H1 (cell line): Measurements from ENCODE around the gene ABL1. TPM values are rescaled to one million over a fixed set of nuclear protein-coding genes. Genes with fewer than 3 reads are reported as not detected.
A peak's percentile ranks its signal among the peaks of the same experiment; 100 is the strongest.

Experiments used
- CTCF ChIA-PET: fragments of 300-600 bp; sonication (Branson Sonifier 250); formaldehyde crosslinking; loops from one replicate; lab custom pipeline; 2021; ENCODE audit not compliant: partially characterized antibody; lab: Charles Lee
- POLR2A ChIA-PET: fragments of 300-600 bp; sonication (Branson Sonifier 250); formaldehyde crosslinking; loops from one replicate; lab custom pipeline; 2021; ENCODE audit warnings: inconsistent platforms; ENCODE audit not compliant: partially characterized antibody; lab: Charles Lee
- DNase-seq, 2 experiments: peaks; one replicate each; pipeline versions ENCODE4 v3.0.0 to v3.0.0-alpha.2; 2010 to 2022; ENCODE audit warnings: low spot score in 2 of 2, low read depth in 1 of 2, mixed read lengths in 1 of 2
- FAIRE-seq: peaks from 2 replicates; lab custom pipeline; 2011; peaks lifted over from hg19 to GRCh38; lab: Jason Lieb, UNC
- H2AFZ ChIP-seq: 2 replicates; pipeline ENCODE4 v1.8.1; 2012; ENCODE audit warnings: low read length, inconsistent platforms
- H2AK5ac ChIP-seq: 2 replicates; pipeline ENCODE4 v1.6.1; 2013; ENCODE audit warnings: low read depth, low read length
- H2BK120ac ChIP-seq: replicated peaks from 2 replicates; pipeline ENCODE3; 2013; ENCODE audit warnings: low read depth, low read length, inconsistent platforms
- H2BK12ac ChIP-seq: 2 replicates; pipeline ENCODE4 v1.6.1; 2013; ENCODE audit warnings: low read depth, low read length
- H2BK15ac ChIP-seq: 2 replicates; pipeline ENCODE4 v1.6.1; 2013; ENCODE audit warnings: low read length
- H2BK20ac ChIP-seq: 2 replicates; pipeline ENCODE4 v1.6.1; 2013; ENCODE audit warnings: low read length
- H2BK5ac ChIP-seq: 2 replicates; pipeline ENCODE4 v1.6.1; 2013; ENCODE audit warnings: low read depth, low read length
- H3K14ac ChIP-seq: 2 replicates; pipeline ENCODE4 v1.6.1; 2013; ENCODE audit warnings: inconsistent platforms; ENCODE audit not compliant: insufficient read length
- H3K18ac ChIP-seq: 2 replicates; pipeline ENCODE4 v1.6.1; 2013; ENCODE audit warnings: low read length; ENCODE audit errors: extremely low read depth
- H3K23ac ChIP-seq: 2 replicates; pipeline ENCODE4 v1.6.1; 2013; ENCODE audit warnings: inconsistent platforms; ENCODE audit not compliant: insufficient read length
- H3K23me2 ChIP-seq: 2 replicates; pipeline ENCODE4 v1.6.1; 2013; ENCODE audit warnings: low read depth, low read length
- H3K27ac ChIP-seq: 2 replicates; pipeline ENCODE4 v1.6.1; 2011; ENCODE audit warnings: low read depth, low read length, inconsistent platforms
- H3K27me3 ChIP-seq, 4 experiments: replicated peaks in 1 of 4; 1 replicate in 1 of 4; 2 replicates in 3 of 4; pipeline versions ENCODE4 v1.6.1 to v1.8.1; 2011 to 2013; ENCODE audit warnings: low read length in 3 of 4, mild to moderate bottlenecking in 3 of 4, inconsistent platforms in 2 of 4, mixed read lengths in 2 of 4, moderate library complexity in 1 of 4; ENCODE audit not compliant: control insufficient read depth in 3 of 4, insufficient read depth in 3 of 4; ENCODE audit errors: extremely low read depth in 1 of 4
- H3K36me3 ChIP-seq, 4 experiments: 2 replicates each; pipeline versions ENCODE4 v1.6.1 to v1.8.1; 2011 to 2013; ENCODE audit warnings: mild to moderate bottlenecking in 4 of 4, low read length in 3 of 4, moderate library complexity in 2 of 4, control low read depth in 1 of 4, inconsistent platforms in 1 of 4; ENCODE audit not compliant: insufficient read depth in 4 of 4, control insufficient read depth in 2 of 4
- H3K4ac ChIP-seq: replicated peaks from 2 replicates; pipeline ENCODE3; 2013; ENCODE audit warnings: low read length, low read depth, mixed read lengths, inconsistent platforms; ENCODE audit not compliant: insufficient read length
- H3K4me1 ChIP-seq, 4 experiments: replicated peaks in 1 of 4; 1 replicate in 1 of 4; 2 replicates in 3 of 4; pipeline versions ENCODE4 v1.6.1 to v1.8.1; 2011 to 2013; ENCODE audit warnings: low read length in 3 of 4, inconsistent platforms in 2 of 4, mixed read lengths in 1 of 4; ENCODE audit not compliant: insufficient read depth in 4 of 4, control insufficient read depth in 3 of 4
- H3K4me2 ChIP-seq, 2 experiments: 2 replicates each; pipeline versions ENCODE4 v1.6.1 to v1.8.1; 2011 to 2013; ENCODE audit warnings: low read depth in 2 of 2, low read length in 2 of 2, control low read depth in 1 of 2, inconsistent platforms in 1 of 2, mild to moderate bottlenecking in 1 of 2; ENCODE audit not compliant: insufficient read depth in 1 of 2
- H3K4me3 ChIP-seq, 4 experiments: fragments of 200-600, 300-600 bp in 1 of 4; sonication (generic), shearing (Covaris generic), sonication (Bioruptor Twin) in 1 of 4; 2 replicates each; pipeline versions ENCODE4 v1.5.1 to v1.8.1; 2011 to 2016; ENCODE audit warnings: low read length in 4 of 4, low read depth in 3 of 4, control low read depth in 2 of 4, inconsistent platforms in 2 of 4, mild to moderate bottlenecking in 2 of 4, mixed read lengths in 1 of 4, moderate library complexity in 1 of 4; ENCODE audit not compliant: insufficient read depth in 2 of 4; ENCODE audit errors: extremely low read depth in 1 of 4
- H3K56ac ChIP-seq: replicated peaks from 2 replicates; pipeline ENCODE3; 2013; ENCODE audit warnings: low read depth, mild to moderate bottlenecking, mixed read lengths, low read length, inconsistent platforms; ENCODE audit not compliant: insufficient read length
- H3K79me1 ChIP-seq: 2 replicates; pipeline ENCODE4 v1.6.1; 2013; ENCODE audit warnings: low read depth, low read length, control low read depth
- H3K79me2 ChIP-seq, 2 experiments: 2 replicates each; pipeline versions ENCODE4 v1.6.1 to v1.8.1; 2012 to 2013; ENCODE audit warnings: low read length in 2 of 2, mild to moderate bottlenecking in 2 of 2, inconsistent platforms in 1 of 2; ENCODE audit not compliant: insufficient read depth in 2 of 2, control insufficient read depth in 1 of 2
- H3K9ac ChIP-seq, 4 experiments: replicated peaks in 1 of 4; 1 replicate in 1 of 4; 2 replicates in 3 of 4; pipeline versions ENCODE4 v1.6.1 to v1.8.1; 2011 to 2013; ENCODE audit warnings: low read depth in 3 of 4, low read length in 3 of 4, control low read depth in 2 of 4, mild to moderate bottlenecking in 2 of 4, moderate library complexity in 2 of 4, inconsistent platforms in 1 of 4; ENCODE audit errors: extremely low read depth in 1 of 4
- H3K9me3 ChIP-seq, 2 experiments: 2 replicates each; pipeline versions ENCODE4 v1.6.1 to v1.8.1; 2012 to 2013; ENCODE audit warnings: mild to moderate bottlenecking in 2 of 2, moderate library complexity in 2 of 2, control low read depth in 1 of 2, inconsistent platforms in 1 of 2, low read depth in 1 of 2, low read length in 1 of 2, mixed read lengths in 1 of 2; ENCODE audit not compliant: insufficient read depth in 2 of 2
- H4K20me1 ChIP-seq, 2 experiments: replicated peaks in 1 of 2; 2 replicates each; pipeline versions ENCODE3 to v1.8.1; 2011 to 2013; ENCODE audit warnings: inconsistent platforms in 2 of 2, low read length in 2 of 2, mild to moderate bottlenecking in 1 of 2; ENCODE audit not compliant: insufficient read depth in 2 of 2, control insufficient read depth in 1 of 2
- H4K5ac ChIP-seq: 2 replicates; pipeline ENCODE4 v1.6.1; 2013; ENCODE audit warnings: low read length, low read depth, mixed read lengths, inconsistent platforms; ENCODE audit not compliant: insufficient read length
- H4K8ac ChIP-seq: 2 replicates; pipeline ENCODE4 v1.8.0; 2013; ENCODE audit warnings: mild to moderate bottlenecking, moderate library complexity, low read length, inconsistent platforms; ENCODE audit not compliant: insufficient read depth; ENCODE audit errors: extremely low read depth
- H4K91ac ChIP-seq: replicated peaks from 2 replicates; pipeline ENCODE3; 2013; ENCODE audit warnings: low read length, mixed read lengths, inconsistent platforms; ENCODE audit not compliant: insufficient read length
- WGBS, 2 experiments: shearing (Covaris generic) in 1 of 2; methylation state at CpG; one replicate each; pipeline versions ENCODE4 v1.1.6 to v1.1.7; 2013 to 2015; ENCODE audit warnings: low lambda C conversion rate in 2 of 2, mixed read lengths in 2 of 2, inconsistent platforms in 1 of 2, low coverage in 1 of 2, missing lambda C conversion rate in 1 of 2; ENCODE audit not compliant: insufficient replicate concordance in 2 of 2, insufficient coverage in 1 of 2, insufficient read length in 1 of 2; ENCODE audit errors: extremely low coverage in 1 of 2, missing lambda C conversion rate in 1 of 2; 5-methylcytosine and 5-hydroxymethylcytosine counted together
- polyA plus RNA-seq, 7 experiments: library from polyadenylated mRNA; depleted of rRNA in 3 of 7; stranded (reverse) in 5 of 7; unstranded in 2 of 7; fragments of >200 nt in 5 of 7; fragments of 200-250 nt in 2 of 7; gene quantifications; 1 replicate in 5 of 7; 2 replicates in 1 of 7; 4 replicates in 1 of 7; pipeline versions ENCODE4 v1.2.1 to v1.2.3, GENCODE V29; 2011 to 2013; ENCODE audit warnings: missing spikeins in 2 of 7, mixed read lengths in 2 of 7
- total RNA-seq: library from RNA; stranded (reverse); fragmentation: NEBNext Ultra II Directional; extraction: Animal tissue kit (Norgen Biotek cat#: 25700); gene quantifications from 2 replicates; pipeline ENCODE4 v1.2.1, GENCODE V29; 2021

ABL1 gene
- total and polyA plus RNA-seq, 2 of the 8 experiments (the other 6 are each of a cell fraction or from before 2014, with no cell fraction given), result 35.3 to 104 TPM

GRCh38 chr9:130786526-130786925, 48.5 kb upstream of the ABL1 start:
- Histone ChIP-seq H3K27me3 (no peaks in the 10 kb centered on the region; a peak in 1 of 7 replicates), H2BK15ac (no peak overlapping the region), H3K23ac (no peak overlapping the region), H2BK5ac (no peak overlapping the region), H3K36me3 (peaks cover 0 to 5% (median 0%) of the 10 kb centered on the region in 4 experiments; a peak in 1 of 8 replicates), H4K91ac (no peak overlapping the region), H3K4me1 (peaks cover 0 to 3% (median 1%) of the 10 kb centered on the region in 4 experiments; a peak in 3 of 7 replicates), H3K14ac (no peak overlapping the region), H4K8ac (no peak overlapping the region), H3K9ac (no peak overlapping the region), H2BK120ac (no peak overlapping the region), H3K4ac (no peak overlapping the region), H3K79me2 (peaks cover 0 to 46% of the 10 kb centered on the region in 2 experiments; a peak in 2 of 4 replicates), H3K27ac (no peak overlapping the region), H3K23me2 (no peaks in the 10 kb centered on the region), H3K79me1 (peaks cover 14% of the 10 kb centered on the region), H3K4me3 (no peak overlapping the region), H4K20me1 (peaks cover 3 to 4% of the 10 kb centered on the region in 2 experiments), H3K56ac (no peak overlapping the region), H2BK12ac (no peak overlapping the region; the same call in 1 of the 2 replicates), H2BK20ac (no peak overlapping the region), H3K4me2 (no peak overlapping the region), H3K9me3 (peaks cover 10 to 11% of the 10 kb centered on the region in 2 experiments), H2AK5ac (peak overlapping the region; percentile 91; the same call in 1 of the 2 replicates), H3K18ac (no peak overlapping the region), H2AFZ (no peak overlapping the region), H4K5ac (no peak overlapping the region)
- FAIRE-seq (no peak), DNase-seq (no peak)
- ChIA-PET POLR2A (interaction anchor here (1.7 kb wide), 1 partner anchor 49 kb away, joined by 4 read pairs; the partner anchor contains the start of gene ABL1), CTCF (interaction anchor here (0.8 to 2.2 kb wide), 5 partner anchors 10 to 30 kb away, joined by 3 to 8 read pairs (median 4); no protein-coding TSS in a partner anchor)
- WGBS, 2 experiments, result 89% methylated on average over 4 of the region's 4 CpGs; no CpG with 5 or more reads in 1 of the 2 experiments
